Measurements from ENCODE around the gene CDH22. TPM values are rescaled to one million over a fixed set of nuclear protein-coding genes. Genes with fewer than 3 reads are reported as not detected.

CDH22 gene
- total RNA-seq, 1 donor from 2014 or later, result 0.41 TPM

- DNase-seq, result no peak
Observed at GRCh38 chr20:46169245-46170171, 138.8 kb downstream of the CDH22 start.

DNA sequence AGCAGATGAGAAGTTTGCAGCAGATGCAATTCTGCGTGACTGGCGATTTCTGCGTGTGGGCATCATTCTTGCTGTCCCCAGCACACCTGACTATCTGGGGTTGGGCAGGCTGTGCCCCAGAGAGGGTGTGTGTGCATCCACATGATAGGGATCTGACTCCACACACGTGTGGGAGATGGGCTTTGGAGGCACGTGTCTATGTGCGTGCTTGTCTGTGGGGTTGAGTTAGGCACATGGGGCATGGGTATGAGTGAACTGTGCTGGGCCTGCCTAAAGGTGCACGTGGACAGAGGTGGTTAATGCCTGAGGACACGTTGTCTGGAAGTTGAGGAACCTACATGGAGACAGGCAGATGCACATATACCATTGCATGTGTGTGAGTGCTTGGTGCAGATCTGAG, 139.9 kb downstream of the CDH22 start:
- no peak for DNase-seq

DNA sequence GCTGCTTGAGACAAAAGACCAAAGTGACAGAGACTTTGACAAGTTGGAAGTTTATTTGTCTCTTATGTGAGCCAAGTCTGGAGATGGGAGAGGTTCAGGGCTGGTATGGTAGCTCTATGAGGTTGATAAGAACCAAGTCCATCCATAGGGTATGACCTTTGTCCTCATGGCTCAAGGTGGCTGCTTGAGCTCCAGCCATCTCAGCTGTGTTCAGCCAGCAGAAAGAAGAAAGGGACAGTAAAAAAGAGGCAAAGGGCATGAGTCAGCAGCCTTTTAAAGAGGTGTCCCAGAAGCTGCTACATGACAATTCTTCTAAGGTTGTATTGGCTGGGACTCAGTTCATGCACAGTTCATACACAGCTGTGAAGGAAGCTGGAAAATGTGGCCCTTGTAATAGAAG, 141.2 kb downstream of the CDH22 start:
- DNase-seq, result no peak

GRCh38 chr20:46164254-46164653, 144.0 kb downstream of the CDH22 start:
- no peak for DNase-seq

DNA sequence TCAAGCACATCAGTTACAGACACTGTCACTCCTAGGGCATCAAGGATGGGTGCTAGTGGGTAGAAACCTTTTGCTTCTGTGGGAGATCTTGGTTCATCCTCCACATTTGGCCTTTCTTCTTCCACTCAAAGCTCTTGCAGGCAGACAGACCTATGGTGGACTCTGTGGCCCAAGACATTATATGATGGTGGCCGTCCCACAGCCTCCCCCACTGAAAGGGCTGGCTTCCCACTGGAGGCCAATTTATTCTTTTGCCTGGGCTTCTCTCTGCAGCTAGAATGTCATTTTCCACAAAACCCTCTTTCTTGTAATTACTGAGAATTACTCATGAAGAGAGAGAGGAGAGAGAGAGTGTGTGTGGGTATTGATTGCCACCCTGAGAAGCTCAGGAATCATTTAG, 146.4 kb downstream of the CDH22 start:
- DNase-seq, result no peak

- DNase-seq, result no peak
Observed at GRCh38 chr20:46160661-46161060, 147.6 kb downstream of the CDH22 start.

- no peak for DNase-seq
Observed at GRCh38 chr20:46159101-46159897, 149.0 kb downstream of the CDH22 start.

DNA sequence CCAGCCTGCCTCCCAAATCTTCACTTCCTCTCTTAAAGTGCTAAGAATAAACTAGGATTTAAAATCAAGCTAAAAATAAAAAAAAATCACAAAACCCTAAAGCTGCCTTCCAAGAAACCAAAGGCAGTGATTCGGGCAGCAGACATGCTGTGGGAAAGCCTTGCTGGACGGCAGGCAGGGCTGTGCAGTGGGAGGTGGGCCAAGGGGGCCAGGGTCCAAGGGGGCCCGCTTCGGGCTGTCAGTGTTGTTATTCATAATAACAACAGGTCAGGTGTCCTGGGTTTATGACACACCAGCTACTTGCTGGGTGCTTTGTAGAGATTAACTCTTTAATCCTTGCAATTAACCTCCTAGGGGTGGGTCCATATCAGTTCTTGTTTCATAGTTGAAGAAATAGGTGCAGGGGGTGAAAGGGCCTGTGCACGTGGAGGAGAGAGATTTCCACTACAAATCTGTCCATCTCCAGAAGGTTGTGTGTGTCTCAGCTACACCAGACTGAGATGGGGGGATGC, 149.8 kb downstream of the CDH22 start:
- DNase-seq, result no peak

GRCh38 chr20:46157625-46158024, 150.7 kb downstream of the CDH22 start:
- no peak for DNase-seq

DNA sequence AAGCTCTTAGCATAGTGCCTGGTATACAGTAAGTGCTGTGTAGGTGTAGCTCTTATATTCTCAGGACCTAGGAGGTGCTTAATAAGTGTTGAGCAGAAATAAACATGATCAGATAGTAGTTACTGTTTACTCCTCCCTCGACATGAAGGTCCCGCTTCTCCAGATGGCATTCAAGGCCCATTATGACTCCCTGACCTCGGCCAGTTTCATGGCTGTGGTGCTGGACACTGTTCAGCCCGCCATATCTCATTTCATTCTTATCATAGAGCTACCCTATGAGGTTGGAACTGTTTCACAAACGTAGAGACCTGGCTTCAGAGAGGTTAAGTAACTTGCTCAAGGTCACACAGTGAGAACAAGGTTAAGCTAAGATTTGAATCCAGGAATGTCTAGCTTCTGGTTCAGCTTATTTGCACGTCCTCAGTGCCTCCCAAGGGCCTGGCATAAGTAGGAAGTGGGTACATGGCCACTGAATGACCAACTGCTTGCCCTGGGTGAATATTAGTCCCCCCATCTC, 151.2 kb downstream of the CDH22 start:
- DNase-seq, result no peak

DNA sequence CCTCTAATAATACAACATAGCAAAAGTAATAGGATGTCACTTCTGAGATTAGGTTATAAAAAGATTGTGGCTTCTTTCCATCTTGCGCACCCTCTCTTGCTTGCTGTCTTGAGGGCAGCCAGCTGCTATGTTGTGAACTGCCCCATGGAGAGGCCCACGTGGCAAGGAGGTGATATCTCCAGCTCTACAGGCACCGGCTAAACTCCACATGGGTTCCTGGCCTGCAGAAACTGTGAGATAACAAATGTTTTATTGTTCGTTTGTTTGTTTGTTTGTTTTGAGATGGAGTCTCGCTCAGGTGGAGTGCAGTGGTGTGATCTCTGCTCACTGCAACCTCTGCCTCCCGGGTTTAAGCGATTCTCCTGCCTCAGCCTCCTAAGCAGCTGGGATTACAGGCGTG, 152.2 kb downstream of the CDH22 start:
- DNase-seq, result no peak

GRCh38 chr20:46154796-46155195, 153.5 kb downstream of the CDH22 start:
- DNase-seq, result no peak

DNA sequence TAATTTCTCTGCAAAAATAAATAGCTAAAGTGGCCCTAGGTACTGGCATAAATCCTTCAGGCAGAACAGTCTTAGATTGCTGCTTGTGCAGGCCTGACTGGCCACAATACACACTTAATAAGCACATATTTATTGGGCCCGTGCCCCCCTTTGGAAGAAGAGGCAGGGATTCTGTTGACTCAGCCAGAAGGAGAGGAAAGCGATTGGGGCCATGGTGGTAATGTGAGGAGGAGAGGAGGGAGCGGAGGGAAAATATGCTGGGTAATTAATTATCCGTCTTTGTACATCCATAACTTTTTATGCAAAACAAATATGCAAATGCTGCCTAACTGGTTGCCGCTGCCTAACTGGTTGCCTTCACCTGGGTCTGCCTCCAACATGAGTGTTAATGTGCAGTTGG, 154.0 kb downstream of the CDH22 start:
- DNase-seq, result no peak

DNA sequence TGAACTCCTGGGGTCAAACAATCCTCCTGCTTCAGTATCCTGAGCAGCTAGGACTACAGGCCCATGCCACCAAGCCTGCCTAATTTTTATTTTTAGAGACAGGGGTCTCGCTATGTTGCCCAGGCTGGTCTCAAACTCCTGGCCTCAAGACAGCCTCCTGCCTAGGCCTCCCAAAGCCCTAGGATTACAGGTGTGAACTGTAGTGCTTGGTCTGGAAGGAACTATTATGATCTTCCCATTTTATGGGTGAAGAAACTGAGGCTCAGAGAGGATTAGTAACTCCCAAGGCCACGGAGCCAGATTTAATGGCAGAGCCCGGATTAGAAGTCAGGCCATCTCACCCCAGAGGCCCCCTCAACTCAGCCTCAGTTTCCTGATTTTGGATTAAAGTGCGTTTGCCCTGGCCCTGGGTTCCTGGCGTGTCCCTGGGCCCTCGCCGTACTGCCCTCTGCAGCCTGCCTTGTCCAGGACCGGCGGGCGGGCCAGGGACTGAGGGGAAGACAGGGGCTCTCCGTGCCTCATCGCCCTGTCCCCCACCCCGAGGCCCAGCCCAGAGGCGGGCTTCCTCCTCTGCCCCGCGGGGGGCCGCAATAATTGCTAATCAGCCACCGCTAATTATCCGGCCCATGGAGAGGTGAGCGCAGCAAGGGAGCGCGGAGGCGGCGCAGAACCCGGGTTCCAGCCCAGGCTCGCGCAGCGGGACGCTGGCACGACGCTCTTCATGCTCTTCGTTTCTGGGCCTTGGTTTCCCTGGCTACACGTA, 155.3 kb downstream of the CDH22 start:
- no peak for DNase-seq

GRCh38 chr20:46151936-46152335, 156.4 kb downstream of the CDH22 start:
- DNase-seq, result no peak

DNA sequence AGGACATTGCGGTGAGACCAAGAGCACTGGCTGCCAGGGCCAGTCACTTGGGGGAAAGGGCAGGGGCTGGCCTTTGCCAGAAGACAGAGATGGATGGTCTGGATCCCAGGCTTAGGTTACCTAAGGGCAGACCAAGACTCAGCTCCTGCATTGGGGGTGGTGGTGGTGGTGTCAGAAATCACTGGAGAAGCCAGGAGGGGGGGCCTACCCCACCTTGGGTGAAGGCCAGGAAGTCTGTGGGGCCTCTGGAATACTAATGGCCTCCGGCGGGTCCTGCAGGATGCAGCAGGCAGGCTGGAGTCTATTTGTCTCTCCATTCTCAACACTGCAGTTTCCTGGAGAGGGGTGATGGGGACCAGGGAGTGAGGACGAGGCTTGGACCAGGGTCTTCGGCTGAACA, 157.4 kb downstream of the CDH22 start:
- DNase-seq, result no peak

- DNase-seq, result no peak
Observed at GRCh38 chr20:46148313-46149208, 159.7 kb downstream of the CDH22 start.

- DNase-seq, result no peak
Observed at GRCh38 chr20:46145713-46146112, 162.6 kb downstream of the CDH22 start.

GRCh38 chr20:46144432-46145025, 163.8 kb downstream of the CDH22 start:
- no peak for DNase-seq

- no peak for DNase-seq
Observed at GRCh38 chr20:46142124-46142523, 166.2 kb downstream of the CDH22 start.

Measured in tongue (tissue), 2 donors.